ENCODE data around the gene SCAF1. TPM values are rescaled to one million over a fixed set of nuclear protein-coding genes. Genes with fewer than 3 reads are reported as not detected.

Gene SCAF1
- total and polyA plus RNA-seq, 9 of the 15 experiments (the other 6 are each of a cell fraction or from before 2014, with no cell fraction given): 0.20 to 79.0 (median 4.9) TPM

DNA sequence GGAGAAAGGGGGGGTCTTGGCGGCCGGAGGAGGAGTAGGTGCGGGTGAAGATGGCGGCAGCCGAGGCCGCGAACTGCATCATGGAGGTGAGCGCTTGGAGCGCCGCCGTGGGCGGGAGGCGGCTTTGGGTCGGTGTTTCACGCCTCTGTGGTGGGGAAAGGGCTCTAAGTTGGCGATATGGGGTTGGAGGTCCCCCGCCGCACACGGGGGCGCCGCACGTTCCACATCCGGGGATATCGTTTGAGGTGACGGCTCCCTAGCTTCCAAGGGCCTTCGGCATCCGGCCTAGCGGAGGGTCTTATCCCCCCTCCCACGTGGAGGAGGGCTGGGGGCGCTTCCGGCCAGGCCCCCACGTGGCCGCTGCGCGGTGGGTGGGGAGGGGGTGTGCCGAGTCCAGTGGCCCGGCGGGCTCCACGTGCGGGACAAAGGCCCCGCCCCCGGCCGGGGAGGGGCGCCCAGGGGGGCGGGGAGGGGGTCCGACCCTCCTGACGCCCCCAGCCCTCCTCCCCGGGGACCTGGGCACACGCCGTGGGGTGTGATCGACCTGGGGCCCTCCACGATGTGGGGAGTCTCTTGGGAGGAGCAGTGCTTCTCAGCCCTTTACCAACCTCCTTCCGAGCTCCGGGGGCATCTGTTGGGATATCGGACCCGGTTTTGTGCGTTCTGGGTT lies 35.4 kb downstream of the SCAF1 start, which contains the start of gene PRMT1 (continued):
- no peak for TF ChIP-seq JUND (IDR thresholded peaks at IDR 0.05; ENCODE audit: borderline replicate concordance, low read depth, low read length)
- peak; percentile 25; the same call in 1 of the 3 replicates for TF ChIP-seq JUND (tag; IDR thresholded peaks at IDR 0.05; ENCODE audit: borderline replicate concordance, low read depth, low read length)
- TF ChIP-seq ERF (CRISPR knock-in tag; IDR thresholded peaks at IDR 0.05): peak; percentile 91
- TF ChIP-seq, protein P1, sequence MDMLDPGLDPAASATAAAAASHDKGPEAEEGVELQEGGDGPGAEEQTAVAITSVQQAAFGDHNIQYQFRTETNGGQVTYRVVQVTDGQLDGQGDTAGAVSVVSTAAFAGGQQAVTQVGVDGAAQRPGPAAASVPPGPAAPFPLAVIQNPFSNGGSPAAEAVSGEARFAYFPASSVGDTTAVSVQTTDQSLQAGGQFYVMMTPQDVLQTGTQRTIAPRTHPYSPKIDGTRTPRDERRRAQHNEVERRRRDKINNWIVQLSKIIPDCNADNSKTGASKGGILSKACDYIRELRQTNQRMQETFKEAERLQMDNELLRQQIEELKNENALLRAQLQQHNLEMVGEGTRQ (CRISPR knock-in tag; IDR thresholded peaks at IDR 0.05): peak; percentile 81
- no peak for TF ChIP-seq PHB2 (IDR thresholded peaks at IDR 0.05; ENCODE audit: low read depth)
- TF ChIP-seq DIDO1 (tag; IDR thresholded peaks at IDR 0.05; ENCODE audit: low read depth): peak; percentile 67; the same call in 1 of the 2 replicates
- no peak for TF ChIP-seq KLF16 (IDR thresholded peaks at IDR 0.05)
- peak; percentile 62; the same call in 1 of the 2 replicates for TF ChIP-seq ZBTB9 (CRISPR knock-in tag; IDR thresholded peaks at IDR 0.05)
- peak; percentile 73; the same call in 1 of the 2 replicates for TF ChIP-seq NBN (IDR thresholded peaks at IDR 0.05; ENCODE audit: low read depth)
- TF ChIP-seq CHD1 (IDR thresholded peaks at IDR 0.05; ENCODE audit: low read length): peak; percentile 98
- no peak for TF ChIP-seq E2F5 (CRISPR knock-in tag; IDR thresholded peaks at IDR 0.05)
- TF ChIP-seq, protein P2, sequence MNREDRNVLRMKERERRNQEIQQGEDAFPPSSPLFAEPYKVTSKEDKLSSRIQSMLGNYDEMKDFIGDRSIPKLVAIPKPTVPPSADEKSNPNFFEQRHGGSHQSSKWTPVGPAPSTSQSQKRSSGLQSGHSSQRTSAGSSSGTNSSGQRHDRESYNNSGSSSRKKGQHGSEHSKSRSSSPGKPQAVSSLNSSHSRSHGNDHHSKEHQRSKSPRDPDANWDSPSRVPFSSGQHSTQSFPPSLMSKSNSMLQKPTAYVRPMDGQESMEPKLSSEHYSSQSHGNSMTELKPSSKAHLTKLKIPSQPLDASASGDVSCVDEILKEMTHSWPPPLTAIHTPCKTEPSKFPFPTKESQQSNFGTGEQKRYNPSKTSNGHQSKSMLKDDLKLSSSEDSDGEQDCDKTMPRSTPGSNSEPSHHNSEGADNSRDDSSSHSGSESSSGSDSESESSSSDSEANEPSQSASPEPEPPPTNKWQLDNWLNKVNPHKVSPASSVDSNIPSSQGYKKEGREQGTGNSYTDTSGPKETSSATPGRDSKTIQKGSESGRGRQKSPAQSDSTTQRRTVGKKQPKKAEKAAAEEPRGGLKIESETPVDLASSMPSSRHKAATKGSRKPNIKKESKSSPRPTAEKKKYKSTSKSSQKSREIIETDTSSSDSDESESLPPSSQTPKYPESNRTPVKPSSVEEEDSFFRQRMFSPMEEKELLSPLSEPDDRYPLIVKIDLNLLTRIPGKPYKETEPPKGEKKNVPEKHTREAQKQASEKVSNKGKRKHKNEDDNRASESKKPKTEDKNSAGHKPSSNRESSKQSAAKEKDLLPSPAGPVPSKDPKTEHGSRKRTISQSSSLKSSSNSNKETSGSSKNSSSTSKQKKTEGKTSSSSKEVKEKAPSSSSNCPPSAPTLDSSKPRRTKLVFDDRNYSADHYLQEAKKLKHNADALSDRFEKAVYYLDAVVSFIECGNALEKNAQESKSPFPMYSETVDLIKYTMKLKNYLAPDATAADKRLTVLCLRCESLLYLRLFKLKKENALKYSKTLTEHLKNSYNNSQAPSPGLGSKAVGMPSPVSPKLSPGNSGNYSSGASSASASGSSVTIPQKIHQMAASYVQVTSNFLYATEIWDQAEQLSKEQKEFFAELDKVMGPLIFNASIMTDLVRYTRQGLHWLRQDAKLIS (CRISPR knock-in tag; IDR thresholded peaks at IDR 0.05): peak; percentile 39; the same call in 1 of the 2 replicates
- TF ChIP-seq KAT2B (IDR thresholded peaks at IDR 0.05; ENCODE audit: low read depth, low read length): peak; percentile 85
- 0 out of 2 replicates have a peak, but pooled peaks have one; percentile 28 for TF ChIP-seq ZNF561 (CRISPR knock-in tag; conservative IDR thresholded peaks at IDR 0.05)
- peak; percentile 32; the same call in 1 of the 2 replicates for TF ChIP-seq ZNF324 (CRISPR knock-in tag; IDR thresholded peaks at IDR 0.05)
- no peak for TF ChIP-seq DDX20 (tag; IDR thresholded peaks at IDR 0.05; ENCODE audit: low read depth)
- TF ChIP-seq MAZ (CRISPR knock-in tag; conservative IDR thresholded peaks at IDR 0.05 in 1 of 2, IDR thresholded peaks at IDR 0.05 in 1 of 2): peak; percentile 63 to 84
- TF ChIP-seq, protein P3, sequence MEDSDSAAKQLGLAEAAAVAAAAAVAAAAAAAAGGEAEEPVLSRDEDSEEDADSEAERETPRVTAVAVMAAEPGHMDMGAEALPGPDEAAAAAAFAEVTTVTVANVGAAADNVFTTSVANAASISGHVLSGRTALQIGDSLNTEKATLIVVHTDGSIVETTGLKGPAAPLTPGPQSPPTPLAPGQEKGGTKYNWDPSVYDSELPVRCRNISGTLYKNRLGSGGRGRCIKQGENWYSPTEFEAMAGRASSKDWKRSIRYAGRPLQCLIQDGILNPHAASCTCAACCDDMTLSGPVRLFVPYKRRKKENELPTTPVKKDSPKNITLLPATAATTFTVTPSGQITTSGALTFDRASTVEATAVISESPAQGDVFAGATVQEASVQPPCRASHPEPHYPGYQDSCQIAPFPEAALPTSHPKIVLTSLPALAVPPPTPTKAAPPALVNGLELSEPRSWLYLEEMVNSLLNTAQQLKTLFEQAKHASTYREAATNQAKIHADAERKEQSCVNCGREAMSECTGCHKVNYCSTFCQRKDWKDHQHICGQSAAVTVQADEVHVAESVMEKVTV (CRISPR knock-in tag; IDR thresholded peaks at IDR 0.05): 0 out of 2 replicates have a peak, but pooled peaks have one; percentile 17
- no peak for TF ChIP-seq ZNF133 (CRISPR knock-in tag; IDR thresholded peaks at IDR 0.05)
- no peak for TF ChIP-seq ZNF57 (CRISPR knock-in tag; IDR thresholded peaks at IDR 0.05)

All from K562 (cell line).